Loucy (cell line): ENCODE data around the gene CIDEB.

Source experiments
- EZH2phosphoT487 ChIP-seq: fragments of 200-600 bp; IDR thresholded peaks from 2 replicates; pipeline ENCODE4 v1.6.1; 2018; ENCODE audit warnings: antibody characterized with exemption, mild to moderate bottlenecking, moderate library complexity, borderline replicate concordance
- TF ChIP-seq, protein P1 (sequence below): fragments of 200-600 bp; sonication (generic); conservative IDR thresholded peaks from 2 replicates; pipeline ENCODE4 v1.5.1; 2014; ENCODE audit warnings: mild to moderate bottlenecking, antibody characterized with exemption, low read length

GRCh38 chr14:24355009-24355408, 47.2 kb upstream of the CIDEB start:
- TF ChIP-seq, protein P1, sequence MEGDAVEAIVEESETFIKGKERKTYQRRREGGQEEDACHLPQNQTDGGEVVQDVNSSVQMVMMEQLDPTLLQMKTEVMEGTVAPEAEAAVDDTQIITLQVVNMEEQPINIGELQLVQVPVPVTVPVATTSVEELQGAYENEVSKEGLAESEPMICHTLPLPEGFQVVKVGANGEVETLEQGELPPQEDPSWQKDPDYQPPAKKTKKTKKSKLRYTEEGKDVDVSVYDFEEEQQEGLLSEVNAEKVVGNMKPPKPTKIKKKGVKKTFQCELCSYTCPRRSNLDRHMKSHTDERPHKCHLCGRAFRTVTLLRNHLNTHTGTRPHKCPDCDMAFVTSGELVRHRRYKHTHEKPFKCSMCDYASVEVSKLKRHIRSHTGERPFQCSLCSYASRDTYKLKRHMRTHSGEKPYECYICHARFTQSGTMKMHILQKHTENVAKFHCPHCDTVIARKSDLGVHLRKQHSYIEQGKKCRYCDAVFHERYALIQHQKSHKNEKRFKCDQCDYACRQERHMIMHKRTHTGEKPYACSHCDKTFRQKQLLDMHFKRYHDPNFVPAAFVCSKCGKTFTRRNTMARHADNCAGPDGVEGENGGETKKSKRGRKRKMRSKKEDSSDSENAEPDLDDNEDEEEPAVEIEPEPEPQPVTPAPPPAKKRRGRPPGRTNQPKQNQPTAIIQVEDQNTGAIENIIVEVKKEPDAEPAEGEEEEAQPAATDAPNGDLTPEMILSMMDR: no peak
- no peak for TF ChIP-seq EZH2phosphoT487
